Trophoblast cell (in vitro differentiated cells and primary cell): ENCODE data around the gene NDUFAF8.

Experiments
- DNase-seq, 2 donors: peaks; one replicate each; pipeline ENCODE4 v3.0.0-alpha.2; 2016
- H2AFZ ChIP-seq: 2 replicates; pipeline ENCODE4 v1.6.1; 2013; ENCODE audit warnings: low read length, moderate library complexity, mild to moderate bottlenecking; ENCODE audit not compliant: insufficient read depth, poor library complexity
- H2AK5ac ChIP-seq: 2 replicates; pipeline ENCODE4 v1.6.1; 2013; ENCODE audit warnings: mild to moderate bottlenecking, low read length
- H2BK120ac ChIP-seq: 2 replicates; pipeline ENCODE4 v1.6.1; 2013; ENCODE audit warnings: low read length, mild to moderate bottlenecking, moderate library complexity; ENCODE audit not compliant: insufficient read depth, poor library complexity
- H2BK12ac ChIP-seq: 2 replicates; pipeline ENCODE4 v1.6.1; 2013; ENCODE audit warnings: mild to moderate bottlenecking, low read length, moderate library complexity
- H2BK5ac ChIP-seq: 2 replicates; pipeline ENCODE4 v1.6.1; 2013; ENCODE audit warnings: low read length, low read depth, moderate library complexity, mild to moderate bottlenecking; ENCODE audit not compliant: poor library complexity
- H3K14ac ChIP-seq: 2 replicates; pipeline ENCODE4 v1.6.1; 2013; ENCODE audit warnings: mild to moderate bottlenecking, low read length
- H3K18ac ChIP-seq: 2 replicates; pipeline ENCODE4 v1.6.1; 2013; ENCODE audit warnings: mild to moderate bottlenecking, low read length
- H3K23ac ChIP-seq: 2 replicates; pipeline ENCODE4 v1.6.1; 2013; ENCODE audit warnings: low read length
- H3K27ac ChIP-seq: 2 replicates; pipeline ENCODE4 v1.5.1; 2013; ENCODE audit warnings: low read depth, mild to moderate bottlenecking, inconsistent platforms, low read length, moderate library complexity
- H3K27me3 ChIP-seq: 2 replicates; pipeline ENCODE4 v1.6.1; 2013; ENCODE audit warnings: inconsistent platforms, mild to moderate bottlenecking, low read length, moderate library complexity; ENCODE audit not compliant: insufficient read depth
- H3K36me3 ChIP-seq, 2 experiments: 1 replicate in 1 of 2; 2 replicates in 1 of 2; pipeline ENCODE4 v1.6.1; 2013; ENCODE audit warnings: low read length in 2 of 2, mild to moderate bottlenecking in 2 of 2, moderate library complexity in 1 of 2; ENCODE audit not compliant: insufficient read depth in 2 of 2, control insufficient read depth in 1 of 2
- H3K4ac ChIP-seq: 2 replicates; pipeline ENCODE4 v1.6.1; 2013; ENCODE audit warnings: low read depth, mild to moderate bottlenecking, low read length, moderate library complexity
- H3K4me1 ChIP-seq, 2 experiments: 1 replicate in 1 of 2; 2 replicates in 1 of 2; pipeline ENCODE4 v1.6.1; 2013; ENCODE audit warnings: low read length in 2 of 2, mild to moderate bottlenecking in 2 of 2, moderate library complexity in 1 of 2; ENCODE audit not compliant: insufficient read depth in 2 of 2, control insufficient read depth in 1 of 2
- H3K4me2 ChIP-seq: 2 replicates; pipeline ENCODE4 v1.6.1; 2013; ENCODE audit warnings: inconsistent platforms, mild to moderate bottlenecking, low read length, moderate library complexity
- H3K4me3 ChIP-seq: 2 replicates; pipeline ENCODE4 v1.5.1; 2013; ENCODE audit warnings: mild to moderate bottlenecking, low read depth, low read length, inconsistent platforms
- H3K79me1 ChIP-seq: one replicate; pipeline ENCODE4 v1.6.1; 2013; ENCODE audit warnings: low read length
- H3K79me2 ChIP-seq: 2 replicates; pipeline ENCODE4 v1.6.1; 2013; ENCODE audit warnings: low read length, mild to moderate bottlenecking; ENCODE audit not compliant: control insufficient read depth, insufficient read depth, poor library complexity
- H3K9ac ChIP-seq: 2 replicates; pipeline ENCODE4 v1.6.1; 2013; ENCODE audit warnings: mild to moderate bottlenecking, low read length
- H3K9me3 ChIP-seq: 2 replicates; pipeline ENCODE4 v1.6.1; 2013; ENCODE audit warnings: low read depth, mild to moderate bottlenecking, control low read depth, inconsistent platforms, low read length; ENCODE audit not compliant: insufficient read depth
- H4K12ac ChIP-seq: 2 replicates; pipeline ENCODE4 v1.6.1; 2013; ENCODE audit warnings: low read depth, mild to moderate bottlenecking, low read length, moderate library complexity
- H4K8ac ChIP-seq: 2 replicates; pipeline ENCODE4 v1.6.1; 2013; ENCODE audit warnings: low read depth, mild to moderate bottlenecking, low read length, moderate library complexity
- H4K91ac ChIP-seq: one replicate; pipeline ENCODE4 v1.6.1; 2013; ENCODE audit warnings: low read depth, mild to moderate bottlenecking, low read length, moderate library complexity
- WGBS: extraction: QIAGEN DNeasy Blood & Tissue Kit; methylation state at CpG from one replicate; pipeline ENCODE4 v1.1.7; 2013; ENCODE audit warnings: missing lambda C conversion rate; ENCODE audit not compliant: insufficient read length, insufficient coverage; ENCODE audit errors: extremely low coverage; 5-methylcytosine and 5-hydroxymethylcytosine counted together

Gene NDUFAF8

GRCh38 chr17:81240761-81241160 is 1.6 kb downstream of the NDUFAF8 start:
- Histone ChIP-seq H3K23ac (no peak overlapping the region), H4K91ac (no peak overlapping the region), H3K79me1 (peaks cover 8% of the 10 kb centered on the region), H3K4me1 (peaks cover 12 to 19% of the 10 kb centered on the region in 2 experiments), H3K27ac (no peak overlapping the region), H2AFZ (no peak overlapping the region), H3K18ac (no peak overlapping the region), H3K14ac (no peak overlapping the region), H3K4ac (no peak overlapping the region), H4K12ac (no peak overlapping the region), H3K36me3 (peaks cover 8% of the 10 kb centered on the region in 2 experiments), H3K9me3 (peaks cover 3% of the 10 kb centered on the region), H3K4me2 (no peak overlapping the region), H2BK120ac (no peak overlapping the region), H3K4me3 (no peak overlapping the region), H3K79me2 (peaks cover 10% of the 10 kb centered on the region), H2BK12ac (no peak overlapping the region), H2AK5ac (no peak overlapping the region), H2BK5ac (no peak overlapping the region), H3K9ac (no peak overlapping the region), H3K27me3 (no peaks in the 10 kb centered on the region), H4K8ac (no peak overlapping the region)
- no CpG with 5 or more reads among the region's 8 CpGs for WGBS
- no peak for DNase-seq

GRCh38 chr17:81241203-81241602 is 2.1 kb downstream of the NDUFAF8 start:
- Histone ChIP-seq H2BK12ac (no peak overlapping the region), H3K36me3 (peaks cover 9 to 10% of the 10 kb centered on the region in 2 experiments), H2BK5ac (no peak overlapping the region), H3K4me2 (no peak overlapping the region), H2AK5ac (no peak overlapping the region), H3K27me3 (no peaks in the 10 kb centered on the region), H3K4me3 (no peak overlapping the region), H3K14ac (no peak overlapping the region), H3K9me3 (peaks cover 3% of the 10 kb centered on the region), H3K79me1 (peaks cover 8% of the 10 kb centered on the region), H3K79me2 (peaks cover 10% of the 10 kb centered on the region), H3K23ac (no peak overlapping the region), H2AFZ (no peak overlapping the region), H3K18ac (no peak overlapping the region), H4K91ac (no peak overlapping the region), H4K8ac (no peak overlapping the region), H3K4me1 (peaks cover 12 to 19% of the 10 kb centered on the region in 2 experiments), H3K9ac (no peak overlapping the region), H4K12ac (no peak overlapping the region), H3K27ac (no peak overlapping the region), H2BK120ac (no peak overlapping the region), H3K4ac (no peak overlapping the region)
- DNase-seq: no peak
- WGBS: no CpG with 5 or more reads among the region's 10 CpGs

- H3K14ac ChIP-seq: no peak overlapping the region
- H3K4me3 ChIP-seq: peak overlapping the region; percentile 16
- no peak overlapping the region for H2BK12ac ChIP-seq
- DNase-seq: peak; percentile 35 to 49
- no peak overlapping the region for H4K12ac ChIP-seq
- no peak overlapping the region for H2AK5ac ChIP-seq
- peaks cover 11% of the 10 kb centered on the region in 2 experiments for H3K36me3 ChIP-seq
- H4K8ac ChIP-seq: no peak overlapping the region
- H3K79me1 ChIP-seq: peaks cover 8% of the 10 kb centered on the region
- H2AFZ ChIP-seq: no peak overlapping the region
- H3K27me3 ChIP-seq: no peaks in the 10 kb centered on the region
- no peak overlapping the region for H3K4ac ChIP-seq
- H3K79me2 ChIP-seq: peaks cover 10% of the 10 kb centered on the region
- no peak overlapping the region for H3K9ac ChIP-seq
- peaks cover 3% of the 10 kb centered on the region for H3K9me3 ChIP-seq
- no peak overlapping the region for H2BK5ac ChIP-seq
- no peak overlapping the region for H3K18ac ChIP-seq
- H2BK120ac ChIP-seq: no peak overlapping the region
- no peak overlapping the region for H3K23ac ChIP-seq
- H3K4me2 ChIP-seq: no peak overlapping the region
- H3K4me1 ChIP-seq: peaks cover 12 to 19% of the 10 kb centered on the region in 2 experiments
- H3K27ac ChIP-seq: no peak overlapping the region
- WGBS: no CpG with 5 or more reads among the region's 26 CpGs
- no peak overlapping the region for H4K91ac ChIP-seq
Observed at GRCh38 chr17:81241648-81242420, 2.7 kb downstream of the NDUFAF8 start.

DNA sequence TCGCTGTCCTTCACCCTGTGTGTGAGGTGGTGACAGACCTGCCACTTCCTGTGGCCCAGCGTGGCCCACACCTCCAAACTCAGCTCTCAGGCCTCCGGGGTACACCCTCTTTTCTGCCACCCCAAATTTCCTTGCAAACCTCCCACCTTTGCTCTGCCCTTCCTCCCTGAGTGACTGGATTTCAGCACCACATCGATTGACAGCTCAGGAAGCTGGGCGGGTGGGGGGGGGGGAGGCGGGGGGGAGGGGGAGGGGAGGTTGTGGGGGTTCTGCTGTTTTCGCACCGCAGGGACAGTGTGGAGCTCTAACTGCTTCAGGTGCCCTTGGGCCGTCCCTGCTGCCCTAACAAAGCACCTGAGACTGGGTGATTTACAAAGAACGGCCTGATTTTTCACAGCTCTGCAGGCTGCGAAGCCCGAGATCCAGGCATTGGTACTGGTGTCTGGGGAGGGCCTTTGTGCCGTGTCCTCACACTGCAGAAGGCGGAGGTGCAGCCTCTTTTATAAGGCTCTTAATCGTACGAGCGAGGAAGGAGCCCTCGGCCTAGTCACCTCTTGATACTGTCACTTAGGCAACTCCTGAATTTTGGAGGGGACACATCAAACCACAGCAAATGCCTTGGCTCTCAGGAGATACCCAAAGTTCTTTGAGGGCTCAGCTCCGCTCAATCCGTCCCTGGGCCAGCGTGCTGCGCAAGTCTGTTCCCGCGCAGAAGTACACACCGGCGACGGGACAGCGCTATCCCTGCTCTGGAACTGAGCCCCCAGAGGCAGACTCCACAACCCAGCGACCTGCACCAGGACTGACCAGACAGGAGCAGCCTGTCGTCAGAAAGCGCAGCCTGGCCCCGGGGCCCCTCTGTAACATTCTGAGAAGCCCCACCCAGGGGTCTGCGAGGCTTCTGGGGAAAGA is 3.6 kb downstream of the NDUFAF8 start:
- H2BK120ac ChIP-seq: no peak overlapping the region

More for the DNA sequence above, 3.6 kb downstream of the NDUFAF8 start:
- Histone ChIP-seq H3K4me3 (peak overlapping the region; percentile 16), H3K79me2 (peaks cover 10% of the 10 kb centered on the region), H3K18ac (no peak overlapping the region), H3K14ac (no peak overlapping the region), H3K27me3 (no peaks in the 10 kb centered on the region), H4K12ac (no peak overlapping the region), H2BK12ac (no peak overlapping the region), H2AK5ac (no peak overlapping the region), H3K36me3 (peaks cover 11 to 14% of the 10 kb centered on the region in 2 experiments), H3K9me3 (peaks cover 6% of the 10 kb centered on the region), H3K23ac (no peak overlapping the region), H4K91ac (no peak overlapping the region), H3K4me2 (no peak overlapping the region), H3K4me1 (peaks cover 12 to 22% of the 10 kb centered on the region in 2 experiments), H3K4ac (no peak overlapping the region), H2BK5ac (no peak overlapping the region), H3K9ac (no peak overlapping the region), H3K79me1 (peaks cover 8% of the 10 kb centered on the region), H4K8ac (no peak overlapping the region), H2AFZ (no peak overlapping the region), H3K27ac (no peak overlapping the region)
- DNase-seq: no peak
- WGBS: no CpG with 5 or more reads among the region's 33 CpGs
